Activated naive CD4-positive, alpha-beta T cell treated with anti-CD3 and anti-CD28 coated beads, Interleukin-2, amount 10 ng/mL, durations not matched to agents 7 days and 5 days (primary cell): ENCODE data around the gene PHF20.
"Not testable (repeated sequence)": the region's sequence is repeated elsewhere in the genome, so short reads cannot be mapped to it uniquely, and the experiment has no call there.

Experiments used
- CTCF ChIA-PET: fragments of 350-600 bp; sonication (Branson Sonifier 250); formaldehyde crosslinking; loops from one replicate; lab custom pipeline; 2021; ENCODE audit warnings: antibody characterized with exemption; lab: Charles Lee
- DNase-seq: peaks from one replicate; pipeline ENCODE4 v3.0.0-alpha.2; 2020
- H3K27ac Mint-ChIP-seq: one replicate; pipeline ENCODE4 v1.8.0; 2021; ENCODE audit warnings: mild to moderate bottlenecking, moderate library complexity, mixed read lengths
- H3K27me3 Mint-ChIP-seq: one replicate; pipeline ENCODE4 v1.8.0; 2021; ENCODE audit warnings: mild to moderate bottlenecking, mixed read lengths
- H3K36me3 Mint-ChIP-seq: one replicate; pipeline ENCODE4 v1.8.0; 2021; ENCODE audit warnings: mixed read lengths
- H3K4me1 Mint-ChIP-seq: one replicate; pipeline ENCODE4 v1.8.0; 2021; ENCODE audit warnings: mixed read lengths
- H3K4me3 Mint-ChIP-seq: one replicate; pipeline ENCODE4 v1.8.0; 2021; ENCODE audit warnings: mild to moderate bottlenecking, moderate library complexity, mixed read lengths
- H3K9me3 Mint-ChIP-seq: one replicate; pipeline ENCODE4 v1.8.0; 2021; ENCODE audit warnings: mixed read lengths

Gene PHF20

DNA sequence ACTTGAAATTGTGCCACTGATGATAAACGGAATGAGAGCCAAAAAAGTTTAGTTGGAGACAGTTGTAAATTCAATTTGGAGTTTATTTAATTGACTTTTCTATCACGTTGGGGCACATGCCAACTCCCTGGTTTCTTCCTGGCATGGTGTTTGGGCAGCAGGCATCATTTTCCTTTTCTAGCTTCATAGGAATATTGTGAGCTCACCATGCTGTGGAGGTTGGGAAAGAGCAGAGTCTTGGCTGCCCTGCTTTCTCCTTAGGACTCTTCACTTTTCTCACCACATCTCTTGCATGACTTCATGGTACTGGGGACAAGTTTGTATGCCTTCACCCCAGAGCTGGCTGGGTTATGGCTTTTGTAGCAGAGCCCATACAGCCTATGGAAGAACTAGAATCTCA, 176.1 kb downstream of the PHF20 start:
- no peak overlapping the region for H3K27ac Mint-ChIP-seq
- H3K4me1 Mint-ChIP-seq = peaks cover 20% of the 10 kb centered on the region
- H3K27me3 Mint-ChIP-seq = no peaks in the 10 kb centered on the region
- CTCF ChIA-PET = interaction anchor here (1.2 to 1.5 kb wide), 4 partner anchors 14 to 493 kb away, joined by 3 to 7 read pairs (median 4); partner anchors contain the start of gene CEP250
- H3K36me3 Mint-ChIP-seq = peaks cover 34% of the 10 kb centered on the region
- DNase-seq = no peak
- H3K9me3 Mint-ChIP-seq = no peaks in the 10 kb centered on the region
- no peak overlapping the region for H3K4me3 Mint-ChIP-seq

DNA sequence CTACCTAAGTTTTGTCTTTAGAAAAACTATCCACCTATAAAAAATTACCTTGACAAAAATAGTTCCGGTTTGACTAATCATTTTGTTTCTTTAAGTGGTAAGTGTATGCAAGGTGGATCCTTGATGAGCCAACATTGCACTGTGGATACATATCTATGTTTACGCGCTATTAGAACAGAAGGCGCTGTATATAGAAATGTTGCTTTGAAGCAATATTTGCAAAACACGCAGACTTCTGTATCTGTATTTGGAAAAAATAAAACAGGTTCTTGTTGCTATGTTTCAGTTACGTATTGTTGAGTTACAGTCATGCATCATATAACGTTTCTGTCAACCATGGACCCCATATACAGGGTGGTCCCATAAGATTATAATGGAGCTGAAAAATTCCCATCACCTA, 178.3 kb downstream of the PHF20 start:
- peaks cover 22% of the 10 kb centered on the region for H3K4me1 Mint-ChIP-seq
- H3K27me3 Mint-ChIP-seq = peaks cover 7% of the 10 kb centered on the region
- no peak overlapping the region for H3K4me3 Mint-ChIP-seq
- peaks cover 26% of the 10 kb centered on the region for H3K36me3 Mint-ChIP-seq
- H3K27ac Mint-ChIP-seq = no peak overlapping the region
- H3K9me3 Mint-ChIP-seq = no peaks in the 10 kb centered on the region
- CTCF ChIA-PET = no interaction called here
- no peak for DNase-seq

DNA sequence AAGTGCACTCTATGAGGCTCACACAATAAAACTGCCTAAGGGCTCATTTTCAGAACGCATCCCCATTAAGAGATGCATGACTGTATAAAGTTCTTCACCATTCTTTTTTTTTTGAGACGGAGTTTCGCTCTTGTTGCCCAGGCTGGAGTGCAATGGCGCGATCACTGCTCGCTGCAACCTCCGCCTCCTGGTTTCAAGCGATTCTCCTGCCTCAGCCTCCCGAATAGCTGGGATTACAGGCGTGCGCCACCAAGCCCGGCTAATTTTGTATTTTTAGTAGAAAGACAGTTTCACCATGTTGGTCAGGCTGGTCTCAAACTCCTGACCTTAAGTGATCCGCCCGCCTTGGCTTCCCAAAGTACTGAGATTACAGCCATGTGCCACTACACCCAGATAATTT, 180.3 kb downstream of the PHF20 start:
- Mint-ChIP-seq H3K27ac (peak overlapping the region; percentile 99), H3K36me3 (peaks cover 26% of the 10 kb centered on the region), H3K4me1 (peaks cover 31% of the 10 kb centered on the region), H3K4me3 (peak overlapping the region; percentile 98)
- CTCF ChIA-PET, H3K27me3 Mint-ChIP-seq, DNase-seq, H3K9me3 Mint-ChIP-seq: not testable (repeated sequence)

DNA sequence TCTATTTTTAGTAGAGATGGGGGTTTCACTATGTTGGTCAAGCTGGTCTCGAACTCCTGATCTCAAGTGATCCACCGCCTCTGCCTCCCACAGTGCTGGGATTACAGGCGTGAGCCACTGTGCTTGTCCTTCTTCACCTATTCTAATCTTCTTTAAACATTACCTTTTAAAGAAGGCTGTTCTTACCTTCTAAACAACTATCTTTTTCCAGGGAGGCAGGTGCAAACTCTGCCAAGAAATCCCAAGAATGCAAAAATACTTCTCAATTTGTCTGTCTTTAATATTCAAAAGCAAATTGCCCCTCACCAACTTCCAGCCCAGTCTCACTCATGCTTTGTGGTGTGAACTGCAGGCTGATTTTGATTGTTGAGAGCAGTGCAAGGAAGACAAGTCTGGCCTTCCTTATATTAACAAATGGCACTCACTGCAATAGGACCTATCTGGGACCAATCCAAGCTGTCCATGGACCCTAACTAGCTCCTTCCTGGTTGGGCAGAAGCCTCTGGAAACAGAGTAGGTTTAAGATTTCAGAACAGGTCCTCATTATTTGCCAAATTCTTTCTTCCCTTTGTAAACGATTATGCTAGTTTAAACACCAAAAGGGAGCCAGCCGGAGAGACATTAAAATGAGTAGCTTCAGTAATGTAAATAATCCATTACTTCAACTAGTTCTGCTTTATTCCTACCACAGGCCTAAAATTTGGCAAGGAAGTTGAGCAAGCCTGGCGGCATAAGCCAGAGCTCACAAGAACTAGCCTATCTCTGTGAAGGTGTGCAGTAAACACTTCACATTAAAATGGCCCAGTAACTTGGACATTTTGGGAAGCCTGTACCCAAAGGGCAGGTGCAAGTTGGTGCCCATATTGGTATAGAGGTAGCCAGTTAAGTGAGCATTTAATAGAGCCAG, 180.9 kb downstream of the PHF20 start:
- H3K36me3 Mint-ChIP-seq = peaks cover 19% of the 10 kb centered on the region
- CTCF ChIA-PET = interaction anchor here (1.2 to 2.6 kb wide), 3 partner anchors 9 to 210 kb away, joined by 3 to 21 read pairs (median 7); partner anchors contain the start of gene RBM39
- peaks cover 7% of the 10 kb centered on the region for H3K27me3 Mint-ChIP-seq
- H3K4me1 Mint-ChIP-seq = peaks cover 28% of the 10 kb centered on the region
- peak; percentile 20 for DNase-seq
- H3K27ac Mint-ChIP-seq = peak overlapping the region; percentile 99
- H3K9me3 Mint-ChIP-seq = no peaks in the 10 kb centered on the region
- H3K4me3 Mint-ChIP-seq = peak overlapping the region; percentile 98

- Mint-ChIP-seq H3K27me3 (peaks cover 7% of the 10 kb centered on the region), H3K27ac (peak overlapping the region; percentile 99), H3K9me3 (no peaks in the 10 kb centered on the region), H3K36me3 (peaks cover 15% of the 10 kb centered on the region), H3K4me3 (peak overlapping the region; percentile 98), H3K4me1 (peaks cover 28% of the 10 kb centered on the region)
- peak; percentile 87 for DNase-seq
- CTCF ChIA-PET = interaction anchor here (0.6 to 2.6 kb wide), 19 partner anchors 10 to 461 kb away, joined by 3 to 21 read pairs (median 3); partner anchors contain the start of gene RBM39
These were observed 181.8 kb downstream of the PHF20 start for GRCh38 chr20:35953387-35954199.

DNA sequence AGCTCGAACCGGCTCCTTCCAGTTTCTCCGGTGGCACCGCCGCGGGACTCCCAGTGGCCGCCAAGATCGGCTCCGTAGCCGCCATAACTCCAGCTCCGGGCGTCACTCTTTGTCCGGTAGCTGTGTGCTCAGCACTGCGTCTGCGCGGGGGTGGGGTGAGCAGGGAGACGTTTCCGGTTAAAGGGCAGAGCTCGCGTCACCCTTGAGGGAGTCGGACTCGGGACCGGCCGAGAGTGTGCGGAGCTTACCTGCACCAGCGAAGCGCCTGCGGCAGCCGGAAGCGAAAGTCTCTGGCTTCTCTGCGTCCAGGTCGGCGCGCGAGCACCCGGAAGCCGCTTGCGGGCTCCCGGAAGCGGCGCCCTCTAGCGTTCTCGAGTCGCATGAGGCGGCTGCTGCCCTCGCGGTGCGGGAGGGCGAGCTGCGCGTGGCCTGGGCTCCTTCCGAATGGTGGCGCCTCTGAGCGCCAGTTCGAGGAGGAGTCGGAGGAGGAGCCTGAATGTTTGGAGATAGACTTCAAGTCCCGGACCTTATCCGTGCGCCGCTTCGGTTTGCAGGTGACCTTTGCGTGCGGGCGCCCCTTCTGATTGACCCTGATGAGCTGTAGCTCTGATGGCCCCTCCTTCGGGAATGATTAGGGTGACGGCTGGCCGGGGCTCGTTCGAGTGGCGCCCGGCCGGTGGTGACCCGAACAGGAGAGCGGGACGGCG, 182.5 kb downstream of the PHF20 start, which contains the start of gene SCAND1:
TSS of gene SCAND1 (minus strand) at position 303 of the 707 bp plus-strand sequence. CDS start at position 85, 218 bp downstream.
- DNase-seq = peak; percentile 98
- peak within 1 kb of the TSS; percentile 98 for H3K4me3 Mint-ChIP-seq
- peaks cover 28% of the 10 kb centered on the region for H3K4me1 Mint-ChIP-seq
- CTCF ChIA-PET = interaction anchor here (0.6 to 2.6 kb wide), 22 partner anchors 11 to 612 kb away, joined by 3 to 21 read pairs (median 3); partner anchors contain the start of gene RBM39
- H3K36me3 Mint-ChIP-seq = peaks cover 13% of the 10 kb centered on the region
- peaks cover 2% of the 10 kb centered on the region for H3K9me3 Mint-ChIP-seq
- H3K27ac Mint-ChIP-seq = peak within 1 kb of the TSS; percentile 99
- H3K27me3 Mint-ChIP-seq = peaks cover 7% of the 10 kb centered on the region

- peaks cover 2% of the 10 kb centered on the region for H3K9me3 Mint-ChIP-seq
- peaks cover 7% of the 10 kb centered on the region for H3K27me3 Mint-ChIP-seq
- H3K4me1 Mint-ChIP-seq = peaks cover 28% of the 10 kb centered on the region
- H3K27ac Mint-ChIP-seq = peak overlapping the region; percentile 99
- H3K4me3 Mint-ChIP-seq = peak overlapping the region; percentile 98
- CTCF ChIA-PET = interaction anchor here (0.6 to 2.6 kb wide), 13 partner anchors 12 to 612 kb away, joined by 3 to 21 read pairs (median 4); partner anchors contain the start of gene RBM39
- peaks cover 13% of the 10 kb centered on the region for H3K36me3 Mint-ChIP-seq
- DNase-seq = no peak
These were observed 183.1 kb downstream of the PHF20 start for GRCh38 chr20:35954907-35955251.

- Mint-ChIP-seq H3K4me3 (no peak overlapping the region), H3K27ac (no peak overlapping the region), H3K27me3 (peaks cover 21% of the 10 kb centered on the region), H3K9me3 (peaks cover 2% of the 10 kb centered on the region), H3K36me3 (peaks cover 11% of the 10 kb centered on the region), H3K4me1 (peaks cover 24% of the 10 kb centered on the region)
- DNase-seq = no peak
- CTCF ChIA-PET = interaction anchor here (1.3 kb wide), 1 partner anchor 35 kb away, joined by 3 read pairs; no protein-coding TSS in a partner anchor
These were observed 184.8 kb downstream of the PHF20 start for GRCh38 chr20:35956616-35957015.

DNA sequence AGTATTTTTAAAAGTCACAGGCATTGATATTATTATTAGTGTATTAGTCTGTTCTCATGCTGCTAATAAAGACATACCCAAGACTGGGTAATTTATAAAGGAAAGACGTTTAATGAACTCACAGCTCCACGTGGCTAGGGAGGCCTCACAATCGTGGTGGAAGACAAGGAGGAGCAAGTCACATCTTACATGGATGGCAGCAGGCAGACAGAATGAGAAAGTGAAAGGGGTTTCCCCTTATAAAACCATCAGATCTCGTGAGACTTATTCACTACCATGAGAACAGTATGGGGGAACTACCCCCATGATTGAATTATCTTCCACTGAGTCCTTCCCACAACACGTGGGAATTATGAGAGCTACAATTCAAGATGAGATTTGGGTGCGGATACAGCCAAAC, 187.5 kb downstream of the PHF20 start:
- H3K9me3 Mint-ChIP-seq, DNase-seq, H3K36me3 Mint-ChIP-seq, H3K27ac Mint-ChIP-seq, CTCF ChIA-PET, H3K4me3 Mint-ChIP-seq: not testable (repeated sequence)
- Mint-ChIP-seq H3K4me1 (peaks cover 11% of the 10 kb centered on the region), H3K27me3 (peaks cover 23% of the 10 kb centered on the region)

DNA sequence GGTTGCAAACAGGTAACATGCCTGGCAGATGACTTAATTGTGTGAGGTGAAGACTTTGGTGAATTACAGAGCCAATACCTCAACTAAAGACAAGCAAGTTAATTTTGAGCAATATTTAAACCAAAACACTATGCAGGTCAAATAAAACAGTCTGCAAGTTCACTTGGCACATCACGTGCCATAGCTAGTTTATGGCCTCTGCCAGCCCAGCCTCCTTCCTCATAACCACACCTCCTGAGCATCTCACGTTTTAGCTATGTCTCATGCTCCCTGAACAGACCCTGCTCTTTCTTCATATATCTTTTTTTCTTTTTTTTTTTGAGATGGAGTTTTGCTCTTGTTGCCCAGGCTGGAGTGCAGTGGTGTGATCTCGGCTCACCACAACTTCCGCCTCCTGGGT, 192.1 kb downstream of the PHF20 start:
- H3K36me3 Mint-ChIP-seq = no peaks in the 10 kb centered on the region
- H3K27ac Mint-ChIP-seq = no peak overlapping the region
- peaks cover 2% of the 10 kb centered on the region for H3K9me3 Mint-ChIP-seq
- no peak for DNase-seq
- CTCF ChIA-PET = interaction anchor here (1.1 kb wide), 1 partner anchor 29 kb away, joined by 3 read pairs; no protein-coding TSS in a partner anchor
- no peak overlapping the region for H3K4me3 Mint-ChIP-seq
- peaks cover 3% of the 10 kb centered on the region for H3K4me1 Mint-ChIP-seq
- peaks cover 31% of the 10 kb centered on the region for H3K27me3 Mint-ChIP-seq

DNA sequence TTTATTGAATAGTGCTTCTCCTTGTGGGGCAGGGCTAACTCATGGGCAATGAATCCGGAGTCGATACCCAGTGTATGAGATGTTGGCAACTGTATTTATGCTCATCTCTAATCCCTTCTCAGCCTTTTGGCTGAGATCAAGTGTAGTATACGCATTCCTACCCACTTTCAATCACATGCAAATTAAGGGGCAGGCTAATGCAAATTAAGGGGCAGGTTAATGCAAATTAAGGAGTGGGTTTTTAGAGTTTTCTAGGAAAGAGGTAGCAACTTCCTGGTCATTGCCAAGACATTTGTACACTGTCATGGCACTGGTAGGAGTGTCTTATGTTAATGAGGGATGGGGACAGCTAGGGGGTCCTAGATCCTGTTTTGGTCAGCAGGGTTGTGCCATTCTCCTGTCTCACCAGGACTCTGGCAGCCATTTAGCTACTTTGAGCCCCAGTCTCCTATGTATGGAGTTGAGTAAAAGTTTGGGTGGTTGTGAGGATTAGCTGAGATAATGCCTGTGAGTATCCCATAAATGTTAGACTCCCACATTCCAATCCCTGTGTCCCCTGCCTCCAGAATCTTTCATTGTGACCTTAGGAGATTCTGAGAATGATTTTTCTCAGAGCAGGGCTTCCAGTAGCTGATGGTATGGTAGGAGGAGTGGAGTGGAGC, 196.3 kb downstream of the PHF20 start, which contains the start of gene CNBD2:
TSS of gene CNBD2 (plus strand) at position 612 of the 662 bp plus-strand sequence. CDS start 173 bp downstream, outside the sequence.
- Mint-ChIP-seq H3K4me3 (no peak within 1 kb of the TSS), H3K36me3 (no peaks in the 10 kb centered on the region), H3K27me3 (peaks cover 13% of the 10 kb centered on the region), H3K27ac (no peak within 1 kb of the TSS), H3K4me1 (peaks cover 3% of the 10 kb centered on the region), H3K9me3 (no peaks in the 10 kb centered on the region)
- CTCF ChIA-PET = no interaction called here
- no peak for DNase-seq

DNA sequence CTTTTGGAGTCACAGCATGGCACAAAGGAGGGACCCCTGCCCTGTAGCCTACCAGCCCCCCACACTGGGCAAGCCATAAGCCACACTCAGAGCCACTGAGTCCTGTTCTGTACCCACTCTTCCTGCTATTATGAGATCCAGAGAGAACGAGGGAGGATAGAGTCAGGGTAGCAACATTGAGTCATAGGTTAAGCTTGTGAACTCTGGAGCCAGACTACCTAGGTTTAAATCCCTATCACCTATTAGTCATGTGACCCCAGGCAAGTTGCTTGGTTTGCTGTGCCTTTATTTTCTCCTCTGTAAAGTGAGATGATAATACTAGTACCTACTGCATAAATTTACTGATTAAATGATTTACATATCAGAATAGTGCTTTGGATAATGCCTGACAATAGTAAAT, 197.1 kb downstream of the PHF20 start:
- DNase-seq = no peak
- Mint-ChIP-seq H3K4me3 (no peak overlapping the region), H3K27me3 (peaks cover 13% of the 10 kb centered on the region), H3K4me1 (peaks cover 3% of the 10 kb centered on the region), H3K27ac (no peak overlapping the region), H3K36me3 (no peaks in the 10 kb centered on the region), H3K9me3 (no peaks in the 10 kb centered on the region)
- CTCF ChIA-PET = no interaction called here

DNA sequence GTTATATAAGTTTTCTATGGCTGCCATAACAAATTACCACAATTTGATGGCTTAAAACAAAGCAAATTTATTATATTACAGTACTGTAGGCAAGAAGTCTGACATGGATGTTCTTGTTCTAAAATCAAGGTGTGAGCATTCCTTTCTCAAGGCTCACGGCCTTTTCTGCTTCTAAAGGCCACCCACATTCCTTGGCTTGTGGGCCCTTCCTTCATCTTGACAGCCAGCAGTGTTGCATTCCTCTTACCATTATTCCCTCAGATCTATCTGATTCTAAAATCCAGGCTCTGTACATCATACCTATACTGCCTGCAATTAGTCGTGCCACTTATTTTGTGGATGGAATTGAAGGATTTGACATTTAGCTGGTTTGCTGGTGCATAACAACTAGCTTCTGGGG, 200.2 kb downstream of the PHF20 start:
- H3K4me3 Mint-ChIP-seq = no peak overlapping the region
- no peaks in the 10 kb centered on the region for H3K4me1 Mint-ChIP-seq
- CTCF ChIA-PET = interaction anchor here (1.5 kb wide), 1 partner anchor 19 kb away, joined by 4 read pairs; no protein-coding TSS in a partner anchor
- H3K27ac Mint-ChIP-seq = no peak overlapping the region
- no peak for DNase-seq
- H3K27me3 Mint-ChIP-seq = peaks cover 9% of the 10 kb centered on the region
- H3K9me3 Mint-ChIP-seq = no peaks in the 10 kb centered on the region
- no peaks in the 10 kb centered on the region for H3K36me3 Mint-ChIP-seq
